ENCODE data around the gene EPB41L1.
A peak's percentile ranks its signal among the peaks of the same experiment; 100 is the strongest.

EPB41L1 gene

GRCh38 chr20:36181934-36182603 lies 27.5 kb downstream of the EPB41L1 start:
- H3K4me3 ChIP-seq (ENCODE audit: low read length): no peak overlapping the region
- peak overlapping the region; percentile 28 for H3K9ac ChIP-seq (ENCODE audit: low read depth, low read length)
- no peaks in the 10 kb centered on the region for H3K9me3 ChIP-seq (replicated peaks; ENCODE audit: low read length)
- no peaks in the 10 kb centered on the region for H3K27me3 ChIP-seq (ENCODE audit: control insufficient read depth, insufficient read depth, low read length)
- H3K4me1 ChIP-seq (ENCODE audit: control insufficient read depth, insufficient read depth, low read length): peaks cover 10% of the 10 kb centered on the region
- H3K4me2 ChIP-seq (ENCODE audit: low read length): peak overlapping the region; percentile 8
- H3K36me3 ChIP-seq (ENCODE audit: insufficient read depth, low read length): no peaks in the 10 kb centered on the region

GRCh38 chr20:36182604-36183154 lies 28.1 kb downstream of the EPB41L1 start:
- Histone ChIP-seq H3K9me3 (replicated peaks; ENCODE audit: low read length) (no peaks in the 10 kb centered on the region), H3K27me3 (ENCODE audit: control insufficient read depth, insufficient read depth, low read length) (no peaks in the 10 kb centered on the region), H3K4me1 (ENCODE audit: control insufficient read depth, insufficient read depth, low read length) (peaks cover 10% of the 10 kb centered on the region), H3K9ac (ENCODE audit: low read depth, low read length) (peak overlapping the region; percentile 20), H3K36me3 (ENCODE audit: insufficient read depth, low read length) (no peaks in the 10 kb centered on the region), H3K4me3 (ENCODE audit: low read length) (no peak overlapping the region), H3K4me2 (ENCODE audit: low read length) (no peak overlapping the region)

- H3K9me3 ChIP-seq (replicated peaks; ENCODE audit: low read length): no peaks in the 10 kb centered on the region
- H3K36me3 ChIP-seq (ENCODE audit: insufficient read depth, low read length): no peaks in the 10 kb centered on the region
- peaks cover 10% of the 10 kb centered on the region for H3K4me1 ChIP-seq (ENCODE audit: control insufficient read depth, insufficient read depth, low read length)
- no peak overlapping the region for H3K4me2 ChIP-seq (ENCODE audit: low read length)
- no peaks in the 10 kb centered on the region for H3K27me3 ChIP-seq (ENCODE audit: control insufficient read depth, insufficient read depth, low read length)
- no peak overlapping the region for H3K4me3 ChIP-seq (ENCODE audit: low read length)
- no peak overlapping the region for H3K9ac ChIP-seq (ENCODE audit: low read depth, low read length)
Observed at GRCh38 chr20:36183155-36183944, 28.8 kb downstream of the EPB41L1 start.

- Histone ChIP-seq H3K4me3 (ENCODE audit: low read length) (no peak overlapping the region), H3K36me3 (ENCODE audit: insufficient read depth, low read length) (peaks cover 11% of the 10 kb centered on the region), H3K9me3 (replicated peaks; ENCODE audit: low read length) (no peaks in the 10 kb centered on the region), H3K4me1 (ENCODE audit: control insufficient read depth, insufficient read depth, low read length) (peaks cover 10% of the 10 kb centered on the region), H3K27me3 (ENCODE audit: control insufficient read depth, insufficient read depth, low read length) (no peaks in the 10 kb centered on the region), H3K4me2 (ENCODE audit: low read length) (no peak overlapping the region), H3K9ac (ENCODE audit: low read depth, low read length) (no peak overlapping the region)
Observed at GRCh38 chr20:36184816-36185776, 30.6 kb downstream of the EPB41L1 start.

- H3K36me3 ChIP-seq (ENCODE audit: insufficient read depth, low read length): peaks cover 31% of the 10 kb centered on the region
- no peak overlapping the region for H3K9ac ChIP-seq (ENCODE audit: low read depth, low read length)
- H3K4me2 ChIP-seq (ENCODE audit: low read length): no peak overlapping the region
- no peaks in the 10 kb centered on the region for H3K27me3 ChIP-seq (ENCODE audit: control insufficient read depth, insufficient read depth, low read length)
- H3K9me3 ChIP-seq (replicated peaks; ENCODE audit: low read length): no peaks in the 10 kb centered on the region
- H3K4me3 ChIP-seq (ENCODE audit: low read length): no peak overlapping the region
- no peaks in the 10 kb centered on the region for H3K4me1 ChIP-seq (ENCODE audit: control insufficient read depth, insufficient read depth, low read length)
Observed at GRCh38 chr20:36193977-36194712, 39.6 kb downstream of the EPB41L1 start.

- H3K4me2 ChIP-seq (ENCODE audit: low read length): no peak overlapping the region
Observed at GRCh38 chr20:36196676-36197075, 42.1 kb downstream of the EPB41L1 start.

GRCh38 chr20:36197271-36197670 lies 42.7 kb downstream of the EPB41L1 start:
- Histone ChIP-seq H3K9ac (ENCODE audit: low read depth, low read length) (no peak overlapping the region), H3K4me2 (ENCODE audit: low read length) (no peak overlapping the region), H3K27me3 (ENCODE audit: control insufficient read depth, insufficient read depth, low read length) (no peaks in the 10 kb centered on the region), H3K36me3 (ENCODE audit: insufficient read depth, low read length) (peaks cover 16% of the 10 kb centered on the region), H3K4me3 (ENCODE audit: low read length) (no peak overlapping the region), H3K9me3 (replicated peaks; ENCODE audit: low read length) (no peaks in the 10 kb centered on the region), H3K4me1 (ENCODE audit: control insufficient read depth, insufficient read depth, low read length) (no peaks in the 10 kb centered on the region)

More at GRCh38 chr20:36196676-36197075, 42.1 kb downstream of the EPB41L1 start:
- Histone ChIP-seq H3K9me3 (replicated peaks; ENCODE audit: low read length) (no peaks in the 10 kb centered on the region), H3K9ac (ENCODE audit: low read depth, low read length) (no peak overlapping the region), H3K4me1 (ENCODE audit: control insufficient read depth, insufficient read depth, low read length) (no peaks in the 10 kb centered on the region), H3K27me3 (ENCODE audit: control insufficient read depth, insufficient read depth, low read length) (no peaks in the 10 kb centered on the region), H3K36me3 (ENCODE audit: insufficient read depth, low read length) (peaks cover 17% of the 10 kb centered on the region), H3K4me3 (ENCODE audit: low read length) (no peak overlapping the region)

- Histone ChIP-seq H3K27me3 (ENCODE audit: control insufficient read depth, insufficient read depth, low read length) (no peaks in the 10 kb centered on the region), H3K4me3 (ENCODE audit: low read length) (no peak overlapping the region), H3K9ac (ENCODE audit: low read depth, low read length) (no peak overlapping the region), H3K4me2 (ENCODE audit: low read length) (no peak overlapping the region), H3K36me3 (ENCODE audit: insufficient read depth, low read length) (peaks cover 13% of the 10 kb centered on the region), H3K4me1 (ENCODE audit: control insufficient read depth, insufficient read depth, low read length) (no peaks in the 10 kb centered on the region), H3K9me3 (replicated peaks; ENCODE audit: low read length) (no peaks in the 10 kb centered on the region)
Observed at GRCh38 chr20:36199345-36200257, 45.1 kb downstream of the EPB41L1 start.

- Histone ChIP-seq H3K9ac (ENCODE audit: low read depth, low read length) (no peak overlapping the region), H3K4me3 (ENCODE audit: low read length) (no peak overlapping the region), H3K27me3 (ENCODE audit: control insufficient read depth, insufficient read depth, low read length) (no peaks in the 10 kb centered on the region), H3K9me3 (replicated peaks; ENCODE audit: low read length) (no peaks in the 10 kb centered on the region), H3K4me2 (ENCODE audit: low read length) (no peak overlapping the region), H3K4me1 (ENCODE audit: control insufficient read depth, insufficient read depth, low read length) (no peaks in the 10 kb centered on the region), H3K36me3 (ENCODE audit: insufficient read depth, low read length) (peaks cover 8% of the 10 kb centered on the region)
Observed at GRCh38 chr20:36200451-36200850, 45.9 kb downstream of the EPB41L1 start.

- peaks cover 8% of the 10 kb centered on the region for H3K36me3 ChIP-seq (ENCODE audit: insufficient read depth, low read length)
Observed at GRCh38 chr20:36201198-36201597, 46.7 kb downstream of the EPB41L1 start.

More at GRCh38 chr20:36201198-36201597, 46.7 kb downstream of the EPB41L1 start:
- H3K4me2 ChIP-seq (ENCODE audit: low read length): no peak overlapping the region
- H3K4me3 ChIP-seq (ENCODE audit: low read length): no peak overlapping the region
- no peak overlapping the region for H3K9ac ChIP-seq (ENCODE audit: low read depth, low read length)
- H3K4me1 ChIP-seq (ENCODE audit: control insufficient read depth, insufficient read depth, low read length): no peaks in the 10 kb centered on the region
- H3K9me3 ChIP-seq (replicated peaks; ENCODE audit: low read length): no peaks in the 10 kb centered on the region
- no peaks in the 10 kb centered on the region for H3K27me3 ChIP-seq (ENCODE audit: control insufficient read depth, insufficient read depth, low read length)

Measured in skeletal muscle satellite cell (primary cell).